ENCODE measurements around the gene SRGAP3.

DNA sequence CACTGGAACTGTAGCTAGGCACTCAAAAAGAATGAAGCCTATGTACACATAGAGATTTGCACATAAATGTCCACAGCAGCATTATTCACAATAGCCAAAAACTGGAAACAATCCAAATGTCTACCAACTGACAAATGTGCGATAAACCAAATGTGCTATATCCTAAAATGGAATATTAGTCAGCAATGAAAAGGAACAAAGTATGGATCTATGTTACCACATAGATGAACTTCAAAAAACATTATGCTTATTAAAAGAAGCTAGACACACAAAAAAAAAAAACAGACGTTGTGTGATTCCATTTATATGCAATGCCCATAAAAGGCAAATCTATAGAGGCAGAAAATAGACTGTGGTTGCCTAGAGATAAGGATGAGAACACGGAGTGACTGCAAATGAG is 39.7 kb downstream of the SRGAP3 start:
- TF ChIP-seq EZH2 (IDR thresholded peaks at IDR 0.05; ENCODE audit: borderline replicate concordance) = no peak
- TF ChIP-seq, protein P1, sequence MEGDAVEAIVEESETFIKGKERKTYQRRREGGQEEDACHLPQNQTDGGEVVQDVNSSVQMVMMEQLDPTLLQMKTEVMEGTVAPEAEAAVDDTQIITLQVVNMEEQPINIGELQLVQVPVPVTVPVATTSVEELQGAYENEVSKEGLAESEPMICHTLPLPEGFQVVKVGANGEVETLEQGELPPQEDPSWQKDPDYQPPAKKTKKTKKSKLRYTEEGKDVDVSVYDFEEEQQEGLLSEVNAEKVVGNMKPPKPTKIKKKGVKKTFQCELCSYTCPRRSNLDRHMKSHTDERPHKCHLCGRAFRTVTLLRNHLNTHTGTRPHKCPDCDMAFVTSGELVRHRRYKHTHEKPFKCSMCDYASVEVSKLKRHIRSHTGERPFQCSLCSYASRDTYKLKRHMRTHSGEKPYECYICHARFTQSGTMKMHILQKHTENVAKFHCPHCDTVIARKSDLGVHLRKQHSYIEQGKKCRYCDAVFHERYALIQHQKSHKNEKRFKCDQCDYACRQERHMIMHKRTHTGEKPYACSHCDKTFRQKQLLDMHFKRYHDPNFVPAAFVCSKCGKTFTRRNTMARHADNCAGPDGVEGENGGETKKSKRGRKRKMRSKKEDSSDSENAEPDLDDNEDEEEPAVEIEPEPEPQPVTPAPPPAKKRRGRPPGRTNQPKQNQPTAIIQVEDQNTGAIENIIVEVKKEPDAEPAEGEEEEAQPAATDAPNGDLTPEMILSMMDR (IDR thresholded peaks at IDR 0.05; ENCODE audit: poor library complexity) = no peak

Measured in hepatocyte (in vitro differentiated cells).